ENCODE data around the gene POU4F1.

The POU4F1 gene

GRCh38 chr13:78606471-78607408 lies 3.4 kb upstream of the POU4F1 start:
- DNase-seq = peak; percentile 91

GRCh38 chr13:78604782-78605611 lies 1.6 kb upstream of the POU4F1 start:
- no peak for DNase-seq

GRCh38 chr13:78602561-78603239 lies 652 bp downstream of the POU4F1 start:
- DNase-seq = no peak

- DNase-seq = no peak
Measured at GRCh38 chr13:78601874-78602560, 1.3 kb downstream of the POU4F1 start.

GRCh38 chr13:78601124-78601873 lies 2.1 kb downstream of the POU4F1 start:
- DNase-seq = no peak

- DNase-seq = no peak
Measured at GRCh38 chr13:78600280-78600883, 3.0 kb downstream of the POU4F1 start.

GRCh38 chr13:78599645-78600279 lies 3.6 kb downstream of the POU4F1 start:
- DNase-seq = no peak

- no peak for DNase-seq
Measured at GRCh38 chr13:78598966-78599644, 4.2 kb downstream of the POU4F1 start.

GRCh38 chr13:78598116-78598781 lies 5.1 kb downstream of the POU4F1 start:
- no peak for DNase-seq

- DNase-seq = no peak
Measured at GRCh38 chr13:78597602-78597932, 5.8 kb downstream of the POU4F1 start.

- no peak for DNase-seq
Measured at GRCh38 chr13:78596736-78597601, 6.4 kb downstream of the POU4F1 start.

GRCh38 chr13:78596399-78596735 lies 7.0 kb downstream of the POU4F1 start:
- no peak for DNase-seq

- no peak for DNase-seq
Measured at GRCh38 chr13:78595495-78596398, 7.6 kb downstream of the POU4F1 start.

GRCh38 chr13:78594456-78594975 lies 8.8 kb downstream of the POU4F1 start:
- DNase-seq = no peak

- DNase-seq = no peak
Measured at GRCh38 chr13:78593652-78594455, 9.5 kb downstream of the POU4F1 start.

- no peak for DNase-seq
Measured at GRCh38 chr13:78593129-78593528, 10.2 kb downstream of the POU4F1 start.

- DNase-seq = peak; percentile 42
Measured at GRCh38 chr13:78592584-78592983, 10.8 kb downstream of the POU4F1 start.

All from NCI-H1694 treated with DMSO at 0.1 percent for 48 hours (cell line).